Adrenal gland (tissue), 5 donors: ENCODE data around the gene RGL1.

ENCODE experiments used
- POLR2A ChIP-seq, 2 donors: fragments of 450-650 bp; IDR thresholded peaks; one replicate each; pipeline ENCODE4 v1.6.1; 2017; ENCODE audit warnings: antibody characterized with exemption in 2 of 2, mild to moderate bottlenecking in 2 of 2, moderate library complexity in 1 of 2
- TF ChIP-seq, protein P1 (sequence below), 6 experiments: fragments of 450-650 bp in 4 of 6; fragments of 200-600 bp in 2 of 6; sonication (generic) in 1 of 6; IDR thresholded peaks; 1 replicate in 5 of 6; 2 replicates in 1 of 6; pipeline versions ENCODE4 v1.5.1 to v1.8.0; 2016 to 2021; ENCODE audit warnings: antibody characterized with exemption in 6 of 6, mild to moderate bottlenecking in 2 of 6, moderate library complexity in 1 of 6
- donor health status: DM: no; HTN: no; CAD: no.

DNA sequence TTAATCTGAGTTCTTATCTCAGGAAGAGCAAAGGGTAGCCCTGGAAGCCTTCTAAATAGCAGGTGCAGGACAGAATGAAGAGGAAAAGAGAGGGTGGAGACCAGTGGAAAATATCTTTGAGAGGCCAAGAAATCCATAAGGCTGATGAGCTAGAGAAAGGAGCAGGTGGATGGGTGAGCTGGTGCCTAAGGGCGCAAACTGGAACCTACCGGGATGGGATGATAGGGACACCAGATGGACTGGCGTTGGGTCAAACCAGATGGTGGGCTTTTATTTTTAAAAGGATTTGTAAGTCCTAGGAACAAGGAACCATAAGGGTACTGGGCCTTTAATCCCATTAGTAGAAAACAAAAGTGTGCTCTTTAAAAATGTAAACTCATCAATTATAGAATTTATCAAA lies 59.7 kb downstream of the RGL1 start:
- TF ChIP-seq POLR2A (IDR thresholded peaks at IDR 0.05) = no peak
- TF ChIP-seq, protein P1, sequence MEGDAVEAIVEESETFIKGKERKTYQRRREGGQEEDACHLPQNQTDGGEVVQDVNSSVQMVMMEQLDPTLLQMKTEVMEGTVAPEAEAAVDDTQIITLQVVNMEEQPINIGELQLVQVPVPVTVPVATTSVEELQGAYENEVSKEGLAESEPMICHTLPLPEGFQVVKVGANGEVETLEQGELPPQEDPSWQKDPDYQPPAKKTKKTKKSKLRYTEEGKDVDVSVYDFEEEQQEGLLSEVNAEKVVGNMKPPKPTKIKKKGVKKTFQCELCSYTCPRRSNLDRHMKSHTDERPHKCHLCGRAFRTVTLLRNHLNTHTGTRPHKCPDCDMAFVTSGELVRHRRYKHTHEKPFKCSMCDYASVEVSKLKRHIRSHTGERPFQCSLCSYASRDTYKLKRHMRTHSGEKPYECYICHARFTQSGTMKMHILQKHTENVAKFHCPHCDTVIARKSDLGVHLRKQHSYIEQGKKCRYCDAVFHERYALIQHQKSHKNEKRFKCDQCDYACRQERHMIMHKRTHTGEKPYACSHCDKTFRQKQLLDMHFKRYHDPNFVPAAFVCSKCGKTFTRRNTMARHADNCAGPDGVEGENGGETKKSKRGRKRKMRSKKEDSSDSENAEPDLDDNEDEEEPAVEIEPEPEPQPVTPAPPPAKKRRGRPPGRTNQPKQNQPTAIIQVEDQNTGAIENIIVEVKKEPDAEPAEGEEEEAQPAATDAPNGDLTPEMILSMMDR (IDR thresholded peaks at IDR 0.05) = no peak
